ENCODE measurements around the gene GAS1.

DNA sequence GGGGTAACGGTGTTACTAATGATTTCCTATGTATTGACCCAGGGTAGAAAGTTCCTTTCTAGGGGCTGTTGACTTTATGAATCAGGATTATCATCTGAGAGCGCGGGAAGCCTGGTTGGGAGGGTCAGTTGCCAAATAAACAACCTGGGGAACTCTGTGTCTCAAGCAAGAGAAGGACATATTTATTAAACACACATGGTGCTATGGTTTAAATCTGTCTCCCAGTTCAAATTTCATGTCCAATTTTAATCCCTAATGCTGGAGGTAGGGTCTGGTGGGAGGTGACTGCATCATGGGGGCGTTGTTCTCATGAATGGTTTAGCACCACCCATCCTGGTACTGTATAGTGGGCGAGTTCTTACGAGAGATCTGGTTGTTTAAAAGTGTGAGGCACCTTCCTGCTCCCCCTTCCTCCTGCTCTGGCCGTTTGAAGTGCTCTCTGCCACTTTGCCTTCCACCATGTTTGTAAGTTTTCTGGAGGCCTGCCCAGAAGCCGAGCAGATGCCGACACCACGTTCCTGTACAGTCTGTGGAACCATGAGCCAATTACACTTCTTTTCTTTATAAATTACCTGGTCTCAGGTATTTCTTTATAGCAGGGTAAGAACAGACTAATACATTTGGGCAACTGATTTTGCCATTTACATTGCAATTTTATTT is 19.7 kb upstream of the GAS1 start:
- TF ChIP-seq, protein P1, sequence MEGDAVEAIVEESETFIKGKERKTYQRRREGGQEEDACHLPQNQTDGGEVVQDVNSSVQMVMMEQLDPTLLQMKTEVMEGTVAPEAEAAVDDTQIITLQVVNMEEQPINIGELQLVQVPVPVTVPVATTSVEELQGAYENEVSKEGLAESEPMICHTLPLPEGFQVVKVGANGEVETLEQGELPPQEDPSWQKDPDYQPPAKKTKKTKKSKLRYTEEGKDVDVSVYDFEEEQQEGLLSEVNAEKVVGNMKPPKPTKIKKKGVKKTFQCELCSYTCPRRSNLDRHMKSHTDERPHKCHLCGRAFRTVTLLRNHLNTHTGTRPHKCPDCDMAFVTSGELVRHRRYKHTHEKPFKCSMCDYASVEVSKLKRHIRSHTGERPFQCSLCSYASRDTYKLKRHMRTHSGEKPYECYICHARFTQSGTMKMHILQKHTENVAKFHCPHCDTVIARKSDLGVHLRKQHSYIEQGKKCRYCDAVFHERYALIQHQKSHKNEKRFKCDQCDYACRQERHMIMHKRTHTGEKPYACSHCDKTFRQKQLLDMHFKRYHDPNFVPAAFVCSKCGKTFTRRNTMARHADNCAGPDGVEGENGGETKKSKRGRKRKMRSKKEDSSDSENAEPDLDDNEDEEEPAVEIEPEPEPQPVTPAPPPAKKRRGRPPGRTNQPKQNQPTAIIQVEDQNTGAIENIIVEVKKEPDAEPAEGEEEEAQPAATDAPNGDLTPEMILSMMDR (IDR thresholded peaks at IDR 0.05 in 8 of 11, conservative IDR thresholded peaks at IDR 0.05 in 3 of 11), result no peak
- TF ChIP-seq POLR2A (IDR thresholded peaks at IDR 0.05) (no peak), POLR2AphosphoS5 (IDR thresholded peaks at IDR 0.05) (no peak)

Measured in spleen (tissue), 7 donors.